Measurements from ENCODE around the gene PHLDB2. TPM values are rescaled to one million over a fixed set of nuclear protein-coding genes. Genes with fewer than 3 reads are reported as not detected.

The PHLDB2 gene
- total and polyA plus RNA-seq, 2 of the 4 experiments (the other 2 are of a cell fraction): 10.6 to 28.7 TPM

DNA sequence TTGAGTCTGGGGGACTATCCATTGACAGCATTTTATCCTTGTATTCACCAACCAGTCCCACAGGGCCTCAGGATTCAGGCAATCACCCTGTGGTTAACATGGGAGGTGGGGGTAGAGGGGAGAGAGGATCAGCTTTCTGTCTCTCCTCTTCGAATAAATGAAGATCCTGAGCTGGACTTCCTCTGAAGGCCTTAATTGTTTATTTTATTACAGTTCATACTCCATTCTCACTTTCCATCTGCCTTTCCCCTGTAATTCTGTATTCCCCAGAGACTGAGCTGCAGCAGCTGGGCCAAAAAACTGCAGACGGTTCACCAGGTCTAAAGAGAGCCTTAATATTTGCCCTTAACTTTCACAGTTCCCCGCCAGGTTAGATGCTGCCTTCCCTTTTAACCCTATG lies 151.6 kb downstream of the PHLDB2 start:
- peak; percentile 30 for ATAC-seq (ENCODE audit: low read depth)
- Histone ChIP-seq H3K4ac (ENCODE audit: low read depth, low read length) (no peak overlapping the region), H3K9ac (ENCODE audit: low read depth, low read length) (no peak overlapping the region), H3K9me1 (ENCODE audit: insufficient read depth, low read length) (no peaks in the 10 kb centered on the region), H3K18ac (ENCODE audit: low read depth, low read length) (no peak overlapping the region), H3K27ac (ENCODE audit: insufficient read depth, low read length) (no peak overlapping the region), H3K79me1 (ENCODE audit: low read depth in 1 of 2, low read length in 2 of 2) (no peaks in the 10 kb centered on the region), H3K9me3 (ENCODE audit: control insufficient read depth, insufficient read depth, low read length) (no peaks in the 10 kb centered on the region), H3K4me1 (ENCODE audit: control insufficient read depth, insufficient read depth, low read length) (peaks cover 8% of the 10 kb centered on the region), H2BK5ac (ENCODE audit: low read depth, low read length, poor library complexity, severe bottlenecking) (no peak overlapping the region), H3K27me3 (ENCODE audit: control insufficient read depth, insufficient read depth, low read length) (no peaks in the 10 kb centered on the region), H2BK15ac (ENCODE audit: low read depth, low read length) (no peak overlapping the region), H4K20me1 (ENCODE audit: insufficient read depth, low read length) (no peaks in the 10 kb centered on the region), H2BK20ac (ENCODE audit: low read depth, low read length) (no peak overlapping the region), H2AFZ (replicated peaks; ENCODE audit: low read length, poor library complexity) (no peak overlapping the region), H2BK120ac (ENCODE audit: low read depth, low read length) (no peak overlapping the region), H3K14ac (replicated peaks; ENCODE audit: low read depth, low read length) (no peak overlapping the region), H2AK9ac (replicated peaks; ENCODE audit: low read depth, low read length, poor library complexity) (no peak overlapping the region), H2AK5ac (ENCODE audit: low read depth, low read length) (no peak overlapping the region), H4K8ac (ENCODE audit: low read depth in 2 of 2, low read length in 2 of 2) (no peak overlapping the region), H3K56ac (ENCODE audit: extremely low read depth, insufficient read depth, low read length) (no peak overlapping the region), H3K36me3 (ENCODE audit: control insufficient read depth, insufficient read depth, low read length) (no peaks in the 10 kb centered on the region), H3K4me2 (ENCODE audit: low read depth, low read length) (no peak overlapping the region), H4K91ac (ENCODE audit: insufficient read depth, low read depth, low read length) (no peak overlapping the region), H4K5ac (ENCODE audit: low read depth, low read length) (no peak overlapping the region), H3K4me3 (ENCODE audit: insufficient read depth, low read depth, low read length) (no peak overlapping the region), H3K23ac (ENCODE audit: low read depth, low read length) (no peak overlapping the region)
- peak; percentile 38 for DNase-seq
- intact Hi-C loops (cut with micrococcal nuclease) (no loop called here), in situ Hi-C loops (cut with MboI; ENCODE audit: low sequenced_read_pairs) (no loop called here), dilution Hi-C loops (cut with HindIII; ENCODE audit: low sequenced_read_pairs, unreplicated experiment) (no loop called here)
- 67% methylated on average over 1 of the region's 3 CpGs; no CpG with 5 or more reads in 1 of the 2 experiments for WGBS, 2 experiments (ENCODE audit: extremely low coverage in 2 of 2, insufficient read length in 1 of 2)
- BruUV-seq (replicated peaks): no TSS peak
- TF ChIP-seq POLR2A (IDR thresholded peaks at IDR 0.05; ENCODE audit: low read depth, low read length) (no peak), RAD21 (IDR thresholded peaks at IDR 0.05; ENCODE audit: low read length) (no peak), BHLHE40 (IDR thresholded peaks at IDR 0.05; ENCODE audit: low read depth, low read length) (no peak), RCOR1 (IDR thresholded peaks at IDR 0.05; ENCODE audit: insufficient replicate concordance, low read length) (no peak), FOS (IDR thresholded peaks at IDR 0.05; ENCODE audit: low read depth, low read length) (no peak), SMC3 (IDR thresholded peaks at IDR 0.05; ENCODE audit: low read depth, low read length) (no peak), CHD1 (IDR thresholded peaks at IDR 0.05; ENCODE audit: low read depth, low read length) (no peak), MAZ (IDR thresholded peaks at IDR 0.05; ENCODE audit: borderline replicate concordance, low read depth, low read length) (no peak), CEBPB (IDR thresholded peaks at IDR 0.05; ENCODE audit: low read depth, low read length) (no peak), RFX5 (IDR thresholded peaks at IDR 0.05; ENCODE audit: low read depth, low read length) (no peak), NFE2L2 (IDR thresholded peaks at IDR 0.05; ENCODE audit: low read depth, low read length) (no peak), MXI1 (IDR thresholded peaks at IDR 0.05; ENCODE audit: borderline replicate concordance, low read depth, low read length) (no peak), MAFK (IDR thresholded peaks at IDR 0.05; ENCODE audit: low read depth, low read length) (no peak)
- TF ChIP-seq, protein P1, sequence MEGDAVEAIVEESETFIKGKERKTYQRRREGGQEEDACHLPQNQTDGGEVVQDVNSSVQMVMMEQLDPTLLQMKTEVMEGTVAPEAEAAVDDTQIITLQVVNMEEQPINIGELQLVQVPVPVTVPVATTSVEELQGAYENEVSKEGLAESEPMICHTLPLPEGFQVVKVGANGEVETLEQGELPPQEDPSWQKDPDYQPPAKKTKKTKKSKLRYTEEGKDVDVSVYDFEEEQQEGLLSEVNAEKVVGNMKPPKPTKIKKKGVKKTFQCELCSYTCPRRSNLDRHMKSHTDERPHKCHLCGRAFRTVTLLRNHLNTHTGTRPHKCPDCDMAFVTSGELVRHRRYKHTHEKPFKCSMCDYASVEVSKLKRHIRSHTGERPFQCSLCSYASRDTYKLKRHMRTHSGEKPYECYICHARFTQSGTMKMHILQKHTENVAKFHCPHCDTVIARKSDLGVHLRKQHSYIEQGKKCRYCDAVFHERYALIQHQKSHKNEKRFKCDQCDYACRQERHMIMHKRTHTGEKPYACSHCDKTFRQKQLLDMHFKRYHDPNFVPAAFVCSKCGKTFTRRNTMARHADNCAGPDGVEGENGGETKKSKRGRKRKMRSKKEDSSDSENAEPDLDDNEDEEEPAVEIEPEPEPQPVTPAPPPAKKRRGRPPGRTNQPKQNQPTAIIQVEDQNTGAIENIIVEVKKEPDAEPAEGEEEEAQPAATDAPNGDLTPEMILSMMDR (conservative IDR thresholded peaks at IDR 0.05; ENCODE audit: low read depth, low read length): no peak
- TF ChIP-seq, protein P2, sequence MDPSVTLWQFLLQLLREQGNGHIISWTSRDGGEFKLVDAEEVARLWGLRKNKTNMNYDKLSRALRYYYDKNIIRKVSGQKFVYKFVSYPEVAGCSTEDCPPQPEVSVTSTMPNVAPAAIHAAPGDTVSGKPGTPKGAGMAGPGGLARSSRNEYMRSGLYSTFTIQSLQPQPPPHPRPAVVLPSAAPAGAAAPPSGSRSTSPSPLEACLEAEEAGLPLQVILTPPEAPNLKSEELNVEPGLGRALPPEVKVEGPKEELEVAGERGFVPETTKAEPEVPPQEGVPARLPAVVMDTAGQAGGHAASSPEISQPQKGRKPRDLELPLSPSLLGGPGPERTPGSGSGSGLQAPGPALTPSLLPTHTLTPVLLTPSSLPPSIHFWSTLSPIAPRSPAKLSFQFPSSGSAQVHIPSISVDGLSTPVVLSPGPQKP (IDR thresholded peaks at IDR 0.05; ENCODE audit: borderline replicate concordance, low read depth, low read length): no peak
- TF ChIP-seq, protein P3, sequence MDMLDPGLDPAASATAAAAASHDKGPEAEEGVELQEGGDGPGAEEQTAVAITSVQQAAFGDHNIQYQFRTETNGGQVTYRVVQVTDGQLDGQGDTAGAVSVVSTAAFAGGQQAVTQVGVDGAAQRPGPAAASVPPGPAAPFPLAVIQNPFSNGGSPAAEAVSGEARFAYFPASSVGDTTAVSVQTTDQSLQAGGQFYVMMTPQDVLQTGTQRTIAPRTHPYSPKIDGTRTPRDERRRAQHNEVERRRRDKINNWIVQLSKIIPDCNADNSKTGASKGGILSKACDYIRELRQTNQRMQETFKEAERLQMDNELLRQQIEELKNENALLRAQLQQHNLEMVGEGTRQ (IDR thresholded peaks at IDR 0.05; ENCODE audit: low read depth, low read length): no peak
- ChIA-PET POLR2A (ENCODE audit: unreplicated experiment) (no interaction called here), CTCF (interaction anchor here (1.6 kb wide), 1 partner anchor 21 kb away, joined by 5 read pairs; no protein-coding TSS in a partner anchor)

All from IMR-90 (cell line).